Stimulated activated CD8-positive, alpha-beta memory T cell treated with anti-CD3 and anti-CD28 coated beads, Interleukin-15, amount 100 ng/mL, for 4 hours (primary cell): Measurements from ENCODE around the gene APOA4.
"Not testable (repeated sequence)": the region's sequence is repeated elsewhere in the genome, so short reads cannot be mapped to it uniquely, and the experiment has no call there.

Experiments used
- DNase-seq, 2 donors: peaks; one replicate each; pipeline ENCODE4 v3.0.0-alpha.2; 2020; ENCODE audit warnings: low read depth in 2 of 2

APOA4 gene

GRCh38 chr11:116801662-116802061, 21.4 kb downstream of the APOA4 start:
- DNase-seq, result not testable (repeated sequence)

- DNase-seq, result no peak
Measured at GRCh38 chr11:116800610-116801009, 22.5 kb downstream of the APOA4 start.

- DNase-seq, result no peak
Measured at GRCh38 chr11:116798368-116798767, 24.7 kb downstream of the APOA4 start.

DNA sequence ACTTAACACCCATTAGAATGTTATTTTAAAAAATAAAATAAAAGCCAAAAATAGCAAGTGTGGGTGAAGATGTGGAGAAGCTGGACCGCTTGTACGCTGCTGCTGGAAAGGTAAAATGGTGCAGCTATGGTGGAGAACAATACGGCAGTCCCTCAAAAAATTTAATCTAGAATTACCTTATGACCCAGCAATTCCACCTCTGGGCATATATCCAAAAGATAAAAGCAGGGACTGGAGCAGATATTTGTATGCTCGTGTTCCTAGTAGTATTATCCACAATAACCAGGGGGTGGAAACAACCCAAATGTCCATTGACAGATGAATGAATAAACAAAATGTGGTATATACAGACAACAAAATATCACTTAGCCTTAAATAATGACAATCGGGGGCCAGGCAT, 25.3 kb downstream of the APOA4 start:
- no peak for DNase-seq

- no peak for DNase-seq
Measured at GRCh38 chr11:116796548-116796947, 26.6 kb downstream of the APOA4 start.

DNA sequence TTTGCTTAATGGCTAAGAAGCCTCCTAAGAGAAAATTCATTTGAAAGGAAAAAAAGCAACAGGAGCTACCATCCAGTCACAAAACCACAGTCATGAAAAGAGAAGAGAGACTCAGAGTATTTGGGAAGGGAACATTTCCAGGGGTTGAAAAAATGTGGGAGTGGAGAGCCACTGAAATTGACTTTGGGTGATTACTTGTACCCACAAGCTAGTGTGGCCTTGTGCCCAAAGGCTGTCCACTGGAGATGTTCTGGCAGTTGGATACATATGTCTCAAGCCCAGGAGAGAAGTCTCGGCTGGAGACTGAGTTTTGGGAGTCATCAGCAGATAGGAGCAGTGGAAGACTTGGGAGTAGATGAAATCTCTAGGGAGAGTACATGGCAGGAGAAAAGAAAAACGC, 28.3 kb downstream of the APOA4 start:
- no peak for DNase-seq

DNA sequence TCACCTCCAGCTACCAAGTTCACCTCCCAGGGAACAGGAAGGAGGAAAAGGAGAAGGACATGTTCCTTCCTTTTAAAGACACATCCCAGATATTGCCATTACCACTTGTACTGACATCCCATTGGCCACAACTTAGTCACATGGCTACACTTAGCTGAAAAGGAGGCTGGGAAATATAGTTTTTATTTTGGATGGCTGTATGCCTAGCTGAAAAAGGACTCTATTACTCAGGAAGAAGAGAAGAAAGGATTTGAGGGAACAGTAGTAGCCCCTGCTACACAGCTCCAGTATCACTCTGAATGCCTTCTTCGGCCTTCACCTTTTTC, 29.4 kb downstream of the APOA4 start:
- no peak for DNase-seq

DNA sequence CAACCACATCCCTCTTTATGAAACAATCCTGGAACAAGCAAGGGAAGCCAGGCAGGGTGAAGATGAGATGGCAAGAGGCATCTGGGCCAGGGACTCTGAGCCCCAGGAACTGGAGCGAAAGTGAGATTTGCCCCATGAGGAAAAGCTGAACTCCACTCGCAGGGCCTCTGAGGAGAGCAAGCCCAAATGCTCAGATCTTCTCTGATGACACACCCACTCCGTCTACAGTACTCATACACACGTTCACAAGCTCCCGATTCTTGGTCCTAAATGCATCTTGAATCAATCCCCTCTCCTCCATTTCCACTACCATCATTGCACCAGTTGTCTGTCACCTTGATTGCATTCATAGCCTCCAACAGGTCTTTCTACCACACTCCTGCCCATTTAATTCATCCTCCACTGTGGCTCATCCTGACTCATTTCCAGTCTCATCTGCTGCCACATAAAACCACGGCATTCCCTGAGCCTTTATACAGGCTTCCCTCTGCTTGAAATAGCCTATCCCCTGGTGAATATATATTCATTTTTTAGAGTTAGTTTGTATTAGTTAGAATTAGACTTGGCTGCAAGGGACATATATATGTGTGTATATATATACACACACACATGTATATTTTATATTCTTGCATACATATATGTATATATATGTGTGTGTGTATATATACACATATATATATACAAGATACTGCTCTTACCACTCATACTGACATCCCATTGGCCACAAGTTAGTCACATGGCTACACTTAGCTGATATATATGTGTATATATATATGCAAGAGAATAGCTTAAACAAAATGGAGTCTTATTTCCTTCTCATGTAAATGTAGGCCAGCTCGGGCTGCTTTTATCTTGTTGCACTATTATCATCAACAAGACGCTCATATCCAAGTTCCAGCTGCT, 30.0 kb downstream of the APOA4 start:
- DNase-seq, result no peak

- no peak for DNase-seq
Measured at GRCh38 chr11:116792144-116792868, 30.8 kb downstream of the APOA4 start.

- no peak for DNase-seq
Measured at GRCh38 chr11:116791813-116792143, 31.3 kb downstream of the APOA4 start, which contains the start of gene APOA5. Gene APOA5, minus strand, starts transcription at chr11:116791879. Its CDS starts 19 bp downstream, at chr11:116791860.

DNA sequence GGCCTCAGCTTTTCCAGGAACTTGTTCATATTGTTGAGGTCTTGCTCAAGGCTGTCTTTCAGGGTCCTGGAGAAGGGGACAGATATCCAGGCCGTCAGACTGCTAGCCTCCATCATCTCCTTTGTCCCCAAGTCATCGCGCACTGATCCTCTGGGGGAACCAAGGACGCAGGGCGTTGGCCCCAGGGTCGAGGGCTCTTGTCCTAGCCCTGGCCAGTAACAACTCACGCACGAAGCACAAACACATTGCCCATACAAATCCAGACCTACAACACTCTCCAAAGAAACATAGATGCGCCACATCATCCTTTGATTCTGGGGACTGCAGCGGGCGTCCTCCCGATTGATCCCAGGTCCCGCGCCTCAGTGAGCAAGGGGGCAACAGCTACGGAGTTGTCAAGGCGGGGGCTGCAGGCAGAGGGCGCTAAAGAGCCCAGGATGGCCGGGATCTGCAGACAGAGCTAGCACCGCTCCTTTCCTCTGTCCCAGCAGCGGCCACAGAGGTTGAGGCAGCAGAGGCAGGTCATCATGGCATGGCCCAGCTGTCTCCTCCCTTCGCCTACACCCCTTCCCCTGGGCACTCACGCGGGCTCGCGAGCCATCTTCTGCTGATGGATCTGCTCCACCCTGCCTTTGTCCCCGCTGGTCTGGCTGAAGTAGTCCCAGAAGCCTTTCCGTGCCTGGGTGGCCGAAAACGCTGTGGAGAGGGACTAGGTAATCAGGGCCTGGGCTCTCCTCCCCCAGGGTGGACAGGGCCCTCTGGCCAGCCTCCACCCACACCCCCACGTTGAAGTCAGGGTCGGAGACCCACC, 31.9 kb downstream of the APOA4 start:
- peak; percentile 36 to 43 for DNase-seq

- no peak for DNase-seq
Measured at GRCh38 chr11:116790167-116791001, 32.7 kb downstream of the APOA4 start.

DNA sequence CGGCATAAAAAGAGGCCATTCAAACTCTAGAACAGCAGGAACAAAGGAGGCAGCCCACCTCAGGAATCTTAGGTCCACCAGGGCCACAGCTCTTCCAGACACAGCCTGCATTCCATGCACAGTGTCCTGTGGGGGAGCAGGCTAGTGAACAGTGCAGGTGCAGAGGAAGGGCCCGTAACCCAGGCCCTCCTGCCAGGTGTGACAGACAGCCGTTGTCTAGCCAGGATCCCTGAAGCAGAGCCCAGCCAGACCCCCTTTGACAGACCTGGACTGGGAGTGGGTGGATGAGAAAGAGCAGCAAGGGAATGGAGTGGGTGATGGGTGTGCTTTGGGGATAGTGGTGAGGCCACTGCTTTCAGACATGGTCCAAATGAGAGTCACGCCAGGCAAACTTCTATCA, 34.1 kb downstream of the APOA4 start:
- no peak for DNase-seq

DNA sequence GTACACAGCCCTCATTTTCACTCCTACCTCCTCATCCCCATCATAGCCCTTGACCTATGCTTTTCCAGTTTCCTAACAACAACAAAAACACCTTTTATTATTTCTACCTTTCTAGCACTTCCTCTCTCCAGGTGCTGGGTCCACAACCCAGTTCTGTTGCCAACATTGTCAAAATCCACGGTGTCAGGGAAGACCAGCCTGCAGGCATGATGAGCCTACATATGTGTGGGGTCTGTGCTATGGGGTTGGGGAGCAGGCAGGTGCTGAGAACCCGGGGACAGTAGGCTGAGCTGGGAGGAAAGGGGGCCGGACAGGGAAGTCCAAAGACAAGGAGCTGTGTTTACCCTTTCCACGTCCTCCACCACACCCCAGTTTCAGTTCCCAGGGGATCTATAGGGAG, 34.6 kb downstream of the APOA4 start:
- no peak for DNase-seq

GRCh38 chr11:116787786-116788486, 35.2 kb downstream of the APOA4 start, which contains the start of gene ZPR1:
Gene ZPR1, minus strand, starts transcription at chr11:116788023. Its CDS starts 33 bp downstream, at chr11:116787990.
- peak; percentile 71 for DNase-seq

DNA sequence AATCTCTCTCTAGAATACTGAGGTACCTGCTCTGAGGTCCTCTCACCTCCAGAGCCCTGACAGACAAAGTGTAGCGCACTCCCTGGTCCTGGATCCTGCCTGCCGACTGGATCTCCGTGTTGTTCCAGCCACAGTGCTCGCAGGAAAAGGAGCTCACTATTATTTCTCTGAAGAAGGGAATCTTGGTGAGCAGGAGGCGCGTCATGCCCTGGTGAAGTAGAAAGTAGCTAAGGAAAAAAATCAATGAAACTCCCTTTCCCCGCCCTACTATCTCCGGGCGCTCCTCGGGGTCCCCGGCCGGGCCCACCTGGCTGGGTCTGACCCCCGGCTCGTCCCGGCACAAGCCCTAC, 35.7 kb downstream of the APOA4 start:
- DNase-seq, result no peak

DNA sequence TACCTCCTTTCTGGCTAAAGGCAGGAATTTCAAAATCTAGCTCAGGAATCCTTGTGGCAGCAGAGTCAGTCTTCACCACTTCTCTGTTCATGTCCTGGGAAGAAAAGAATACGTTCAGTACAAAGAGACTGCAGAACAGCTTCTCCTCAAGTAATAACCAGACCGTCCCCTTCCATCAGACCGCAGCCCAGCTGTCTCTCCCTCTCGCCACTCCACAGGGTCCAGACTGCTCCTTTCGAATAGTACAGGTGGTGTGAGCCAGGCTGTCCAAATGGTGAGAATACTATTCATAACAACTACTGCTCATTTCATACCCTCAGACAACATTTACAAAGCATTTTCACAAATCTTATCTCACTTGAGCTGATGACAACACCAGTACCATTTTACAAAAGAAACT, 36.1 kb downstream of the APOA4 start:
- DNase-seq, result no peak

DNA sequence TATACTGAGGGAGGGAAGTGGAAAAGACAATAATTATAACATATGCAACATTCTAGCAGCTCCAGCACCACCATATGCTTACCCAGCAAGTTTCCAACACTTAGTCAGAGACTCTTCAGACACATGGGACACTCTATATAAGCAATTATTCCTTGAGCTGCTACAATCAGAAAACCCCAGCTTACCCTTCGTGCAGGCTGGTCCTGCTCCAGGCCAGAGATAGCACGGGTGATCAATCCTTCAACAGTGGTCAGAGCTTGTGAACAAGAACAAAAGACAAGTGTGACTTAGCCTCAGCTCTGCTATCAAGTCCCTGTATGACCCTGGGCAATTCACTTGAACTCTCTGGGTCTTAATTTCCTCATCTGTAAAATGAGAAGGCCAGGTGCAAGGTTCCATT, 36.8 kb downstream of the APOA4 start:
- no peak for DNase-seq

DNA sequence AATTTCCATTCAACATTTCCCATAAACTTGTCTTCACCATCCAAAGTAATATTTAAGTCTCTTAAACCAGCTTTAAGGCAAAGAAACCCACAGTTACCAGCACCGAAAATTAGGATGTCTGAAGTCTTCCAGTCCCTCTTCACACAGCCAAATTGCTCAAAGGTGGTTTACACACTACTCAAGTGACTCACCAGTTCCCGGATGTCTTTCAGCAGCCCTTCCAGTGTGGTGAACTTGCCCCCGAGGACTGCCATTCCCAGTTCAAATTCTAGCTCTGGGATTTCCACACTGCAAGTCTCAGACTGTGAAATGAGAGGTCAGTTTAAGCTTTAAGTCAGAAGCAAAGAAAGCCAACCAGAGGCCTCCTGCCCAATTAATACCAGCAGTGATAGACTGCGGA, 40.4 kb downstream of the APOA4 start:
- DNase-seq, result no peak

DNA sequence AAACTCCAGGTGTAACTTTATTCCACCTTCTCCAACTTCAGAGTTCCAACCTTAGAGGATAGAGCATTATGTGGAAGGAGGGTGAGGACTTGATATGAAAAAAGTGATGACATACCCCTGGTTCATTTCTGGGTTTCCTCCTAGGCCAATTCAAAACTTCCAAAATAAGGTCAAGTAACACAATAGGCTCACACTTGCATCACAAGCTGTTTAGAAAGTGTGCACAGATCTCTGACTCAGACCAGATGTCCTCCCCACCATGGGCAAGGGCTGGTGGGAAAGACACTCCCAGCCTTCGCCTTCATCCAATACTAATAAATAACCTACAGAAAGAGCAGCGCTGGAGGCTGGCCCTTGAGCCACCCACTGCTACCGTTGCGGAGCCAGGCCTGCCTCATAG, 44.5 kb downstream of the APOA4 start:
- no peak for DNase-seq

DNA sequence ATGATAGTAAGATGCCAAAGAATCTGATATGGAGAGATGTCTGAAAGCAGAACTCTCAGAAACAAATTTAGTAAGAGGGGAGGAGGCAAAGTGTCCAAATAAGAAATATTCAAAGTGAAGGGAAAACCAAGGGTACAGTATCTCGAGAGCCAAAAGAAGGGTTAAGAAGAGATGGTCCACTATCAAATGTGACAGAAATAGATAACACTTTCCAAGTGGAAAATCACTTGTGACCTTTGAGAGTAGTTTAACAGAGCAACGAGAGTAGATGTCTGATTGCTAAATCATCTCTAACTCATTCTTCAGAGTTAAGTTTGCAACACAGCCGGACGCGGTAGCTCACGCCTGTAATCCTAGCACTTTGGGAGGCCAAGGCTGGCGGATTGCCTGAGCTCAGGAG, 46.0 kb downstream of the APOA4 start:
- DNase-seq, result no peak
